LNCAP (cell line): Measurements from ENCODE around the gene MLANA.

Source experiments
- TF ChIP-seq, protein P1 (sequence below): fragments of 450-650 bp; IDR thresholded peaks from 2 replicates; pipeline ENCODE4 v1.5.1; 2017; ENCODE audit warnings: mild to moderate bottlenecking

MLANA gene

DNA sequence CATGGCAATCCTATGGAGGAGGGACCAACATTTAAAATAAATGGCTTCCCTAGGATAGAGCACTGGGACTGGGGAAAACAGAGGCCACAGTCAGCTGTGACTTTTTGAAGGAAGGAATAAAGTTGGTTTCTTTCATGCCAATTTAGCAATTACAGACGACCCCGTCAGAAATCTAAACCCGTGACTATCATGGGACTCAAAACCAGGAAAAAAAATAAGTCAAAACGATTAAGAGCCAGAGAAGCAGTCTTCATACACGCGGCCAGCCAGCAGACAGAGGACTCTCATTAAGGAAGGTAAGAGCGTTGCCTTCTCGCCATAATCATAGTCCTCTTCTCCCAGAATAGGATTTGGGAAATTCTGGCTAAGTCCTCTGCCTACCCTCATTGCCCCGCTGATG lies at the start of gene MLANA:
Gene MLANA, plus strand, starts transcription at position 249 of the 400 bp plus-strand sequence. CDS start 1,586 bp downstream, outside the sequence.
- TF ChIP-seq, protein P1, sequence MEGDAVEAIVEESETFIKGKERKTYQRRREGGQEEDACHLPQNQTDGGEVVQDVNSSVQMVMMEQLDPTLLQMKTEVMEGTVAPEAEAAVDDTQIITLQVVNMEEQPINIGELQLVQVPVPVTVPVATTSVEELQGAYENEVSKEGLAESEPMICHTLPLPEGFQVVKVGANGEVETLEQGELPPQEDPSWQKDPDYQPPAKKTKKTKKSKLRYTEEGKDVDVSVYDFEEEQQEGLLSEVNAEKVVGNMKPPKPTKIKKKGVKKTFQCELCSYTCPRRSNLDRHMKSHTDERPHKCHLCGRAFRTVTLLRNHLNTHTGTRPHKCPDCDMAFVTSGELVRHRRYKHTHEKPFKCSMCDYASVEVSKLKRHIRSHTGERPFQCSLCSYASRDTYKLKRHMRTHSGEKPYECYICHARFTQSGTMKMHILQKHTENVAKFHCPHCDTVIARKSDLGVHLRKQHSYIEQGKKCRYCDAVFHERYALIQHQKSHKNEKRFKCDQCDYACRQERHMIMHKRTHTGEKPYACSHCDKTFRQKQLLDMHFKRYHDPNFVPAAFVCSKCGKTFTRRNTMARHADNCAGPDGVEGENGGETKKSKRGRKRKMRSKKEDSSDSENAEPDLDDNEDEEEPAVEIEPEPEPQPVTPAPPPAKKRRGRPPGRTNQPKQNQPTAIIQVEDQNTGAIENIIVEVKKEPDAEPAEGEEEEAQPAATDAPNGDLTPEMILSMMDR, result no peak

DNA sequence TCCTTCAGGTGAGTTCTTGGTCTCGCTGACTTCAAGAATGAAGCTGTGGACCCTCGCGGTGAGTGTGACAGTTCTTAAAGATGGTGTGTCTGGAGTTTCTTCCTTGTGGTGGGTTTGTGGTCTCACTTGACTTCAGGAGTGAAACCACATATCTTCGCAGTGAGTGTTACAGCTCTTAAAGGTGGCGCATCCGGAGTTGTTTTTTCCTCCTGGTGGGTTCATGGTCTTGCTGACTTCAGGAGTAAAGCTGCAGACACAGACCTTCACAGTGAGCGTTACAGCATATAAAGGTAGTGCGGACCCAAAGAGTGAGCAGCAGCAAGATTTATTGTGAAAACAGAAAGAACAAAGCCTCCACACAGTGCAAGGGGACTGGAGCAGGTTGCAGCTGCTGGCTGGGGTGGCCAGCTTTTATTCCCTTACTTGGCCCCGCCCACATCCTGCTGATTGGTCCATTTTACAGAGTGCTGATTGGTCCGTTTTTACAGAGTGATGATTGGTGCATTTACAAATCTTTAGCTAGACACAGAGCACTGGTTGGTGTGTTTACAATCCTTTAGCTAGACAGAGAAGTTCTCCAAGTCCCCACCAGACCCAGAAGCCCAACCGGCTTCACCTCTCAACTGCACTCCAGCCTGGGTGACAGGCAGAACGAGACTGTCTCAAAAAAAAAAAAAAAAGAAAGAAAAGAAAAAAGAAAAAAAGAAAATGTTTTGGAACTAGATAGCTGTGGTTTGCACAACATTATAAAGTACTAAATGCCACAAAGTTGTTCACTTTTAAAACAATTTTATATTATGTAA lies 48.7 kb upstream of the MLANA start:
- TF ChIP-seq, protein P1, result no peak

DNA sequence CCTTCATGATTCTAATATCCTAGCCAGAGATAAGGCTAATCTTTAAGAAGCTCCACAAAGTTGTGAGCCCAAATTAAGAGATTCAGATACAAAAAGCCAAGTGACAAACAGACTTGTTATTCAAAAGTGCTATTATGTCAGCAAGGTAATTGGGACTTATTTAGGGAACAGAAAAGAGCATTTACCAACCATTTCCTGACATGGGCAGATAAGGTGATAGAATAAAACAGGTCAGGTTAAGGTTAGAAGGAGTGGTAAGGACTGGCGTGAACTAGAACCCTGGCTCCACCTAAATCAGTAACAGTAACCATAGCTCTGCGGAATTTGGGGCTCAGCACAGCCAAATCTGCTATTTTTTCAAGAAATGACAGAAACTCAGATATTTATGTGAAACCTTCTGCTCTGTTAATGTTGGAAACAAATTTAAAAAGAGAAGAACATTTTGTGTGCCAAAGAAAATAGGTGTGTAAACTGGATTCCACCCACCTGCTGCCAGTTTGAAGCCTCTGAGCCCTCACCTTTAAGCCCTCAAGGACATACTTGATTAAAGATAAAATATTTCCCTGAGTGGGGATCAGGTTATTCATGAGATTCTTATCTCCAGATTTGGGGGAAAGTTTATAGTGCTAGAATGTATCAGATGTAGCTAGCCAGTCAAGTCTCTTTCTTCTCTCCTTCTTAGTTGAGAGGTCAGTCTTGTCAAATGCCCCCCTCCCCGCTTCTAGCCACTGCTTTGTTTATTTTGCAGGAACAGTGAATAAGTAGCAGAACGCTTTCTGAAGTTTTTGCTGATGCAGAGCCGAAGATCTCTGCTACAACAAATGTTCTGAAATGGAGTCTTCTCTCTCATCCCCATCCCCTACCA lies 47.5 kb upstream of the MLANA start:
- TF ChIP-seq, protein P1, result no peak

DNA sequence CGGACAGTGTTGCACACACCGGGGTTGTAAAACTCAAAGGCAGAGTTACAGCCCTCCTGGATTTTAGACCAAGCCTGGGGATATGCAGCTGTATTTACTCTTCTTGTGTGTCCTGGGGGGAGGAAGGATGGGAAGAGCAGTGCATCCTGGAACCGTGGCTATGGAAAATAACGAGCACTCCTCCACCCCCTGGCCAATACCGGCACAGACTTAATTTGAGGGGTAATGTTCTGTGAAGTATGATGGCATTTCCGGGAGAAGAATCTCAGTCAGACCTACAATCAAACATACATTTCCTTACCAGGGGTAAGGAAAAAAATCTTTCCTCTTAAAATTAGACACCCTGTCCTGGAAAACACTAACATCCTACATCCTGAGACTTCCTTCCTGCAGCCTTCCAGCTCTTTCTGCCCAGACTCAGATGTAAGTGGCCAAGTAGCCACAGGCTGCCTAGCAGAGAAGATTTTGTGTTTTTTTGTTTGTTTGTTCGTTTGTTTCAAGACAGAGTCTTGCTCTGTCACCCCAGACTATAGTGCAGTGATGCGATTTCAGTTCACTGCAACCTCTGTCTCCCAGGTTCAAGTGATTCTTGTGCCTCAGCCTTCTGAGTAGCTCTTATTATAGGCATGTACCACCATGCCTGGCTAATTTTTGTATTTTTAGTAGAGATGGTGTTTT lies 46.8 kb upstream of the MLANA start:
- TF ChIP-seq, protein P1, result no peak

GRCh38 chr9:5845157-5845531 lies 45.5 kb upstream of the MLANA start:
- TF ChIP-seq, protein P1, result no peak

DNA sequence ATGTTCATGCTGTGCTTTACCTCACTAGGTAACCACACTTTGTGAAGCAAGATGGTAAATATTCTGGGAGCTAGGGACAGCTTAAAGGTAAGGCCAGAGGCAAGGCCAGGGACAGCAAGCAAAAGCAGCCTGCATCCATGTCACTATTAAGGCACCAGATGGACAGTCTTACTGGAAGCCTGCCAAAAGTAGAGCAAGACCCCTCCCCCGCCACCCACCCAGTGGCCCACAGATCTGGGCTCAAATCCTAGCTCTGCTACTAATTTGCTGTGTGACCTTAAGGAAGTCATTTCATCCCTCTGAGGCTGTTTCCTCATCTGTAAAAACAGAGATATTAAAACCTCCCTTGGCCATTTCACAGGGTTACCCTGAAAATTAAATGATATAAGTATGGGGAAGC lies 44.6 kb upstream of the MLANA start:
- TF ChIP-seq, protein P1, result no peak

DNA sequence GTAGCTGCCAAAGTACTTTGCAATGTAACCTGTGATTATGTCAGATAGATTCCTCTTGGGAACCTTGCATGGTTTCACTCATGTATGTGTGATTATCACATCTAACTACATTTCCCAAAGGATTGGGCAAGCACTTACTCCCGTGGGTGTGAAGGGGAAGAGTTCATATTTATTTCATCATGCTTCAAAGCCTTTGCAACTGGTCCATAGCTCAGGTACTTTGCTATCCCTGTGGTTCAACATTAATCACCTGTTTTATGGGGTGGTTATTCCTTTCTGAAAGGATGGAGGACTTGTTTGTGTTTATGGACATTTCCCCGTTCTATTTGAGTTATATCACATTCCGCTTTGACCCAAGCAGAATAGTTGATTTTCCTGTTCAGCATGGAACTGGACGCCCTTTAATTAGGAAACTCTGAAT lies 44.2 kb upstream of the MLANA start:
- TF ChIP-seq, protein P1, result no peak
